ENCODE results near the gene RCBTB1.
A peak's percentile ranks its signal among the peaks of the same experiment; 100 is the strongest.
"Not testable (repeated sequence)": the region's sequence is repeated elsewhere in the genome, so short reads cannot be mapped to it uniquely, and the experiment has no call there.

RCBTB1 gene

GRCh38 chr13:49585220-49586157 lies at the start of gene RCBTB1:
TSS of gene RCBTB1 (minus strand) at chr13:49585558. CDS start at chr13:49567279, 18,279 bp downstream.
- peak; percentile 59 for DNase-seq (ENCODE audit: low spot score)

GRCh38 chr13:49633710-49634109 lies 48.4 kb upstream of the RCBTB1 start:
- no peak for DNase-seq (ENCODE audit: low spot score)

- no peak for DNase-seq (ENCODE audit: low spot score)
Observed at GRCh38 chr13:49632156-49632555, 46.8 kb upstream of the RCBTB1 start.

- no peak for DNase-seq (ENCODE audit: low spot score)
Observed at GRCh38 chr13:49630580-49630979, 45.2 kb upstream of the RCBTB1 start.

- no peak for DNase-seq (ENCODE audit: low spot score)
Observed at GRCh38 chr13:49629947-49630346, 44.6 kb upstream of the RCBTB1 start.

GRCh38 chr13:49629196-49629938 lies 44.0 kb upstream of the RCBTB1 start:
- no peak for DNase-seq (ENCODE audit: low spot score)

- peak; percentile 36 for DNase-seq (ENCODE audit: low spot score)
Observed at GRCh38 chr13:49627831-49628652, 42.7 kb upstream of the RCBTB1 start, which contains the start of gene ARL11. TSS of gene ARL11 (plus strand) at chr13:49628507. CDS start at chr13:49630448, 1,941 bp downstream.

- DNase-seq (ENCODE audit: low spot score): no peak
Observed at GRCh38 chr13:49625392-49626079, 40.2 kb upstream of the RCBTB1 start.

- DNase-seq (ENCODE audit: low spot score): no peak
Observed at GRCh38 chr13:49624229-49624628, 38.9 kb upstream of the RCBTB1 start.

GRCh38 chr13:49622174-49622946 lies 37.0 kb upstream of the RCBTB1 start:
- DNase-seq (ENCODE audit: low spot score): no peak

GRCh38 chr13:49620170-49620621 lies 34.8 kb upstream of the RCBTB1 start:
- DNase-seq (ENCODE audit: low spot score): no peak

- DNase-seq (ENCODE audit: low spot score): no peak
Observed at GRCh38 chr13:49616676-49617065, 31.3 kb upstream of the RCBTB1 start.

- DNase-seq (ENCODE audit: low spot score): no peak
Observed at GRCh38 chr13:49615836-49616675, 30.7 kb upstream of the RCBTB1 start.

GRCh38 chr13:49612042-49612441 lies 26.7 kb upstream of the RCBTB1 start:
- DNase-seq (ENCODE audit: low spot score): not testable (repeated sequence)

GRCh38 chr13:49610176-49610575 lies 24.8 kb upstream of the RCBTB1 start:
- DNase-seq (ENCODE audit: low spot score): no peak

- DNase-seq (ENCODE audit: low spot score): no peak
Observed at GRCh38 chr13:49608651-49609331, 23.4 kb upstream of the RCBTB1 start.

GRCh38 chr13:49607761-49608160 lies 22.4 kb upstream of the RCBTB1 start:
- no peak for DNase-seq (ENCODE audit: low spot score)

- peak; percentile 86 for DNase-seq (ENCODE audit: low spot score)
Observed at GRCh38 chr13:49606747-49607648, 21.6 kb upstream of the RCBTB1 start.

All from CD4-positive, alpha-beta T cell treated with Interleukin-2 at 100 ng/mL for 4 hours (primary cell).